ENCODE measurements around the gene FAF1.

FAF1 gene

GRCh38 chr1:50604580-50604979 is 355.5 kb downstream of the FAF1 start:
- Histone ChIP-seq H3K36me3 (no peaks in the 10 kb centered on the region), H3K27ac (peak overlapping the region; percentile 72; the same call in 1 of the 2 replicates), H3K27me3 (ENCODE audit: insufficient read depth, low read depth, severe bottlenecking) (no peaks in the 10 kb centered on the region)

GRCh38 chr1:50603274-50604271 is 356.5 kb downstream of the FAF1 start:
- H3K27ac ChIP-seq, result peak overlapping the region; percentile 72
- DNase-seq, result no peak
- H3K36me3 ChIP-seq, result no peaks in the 10 kb centered on the region
- no peaks in the 10 kb centered on the region for H3K27me3 ChIP-seq (ENCODE audit: insufficient read depth, low read depth, severe bottlenecking)
- no peak overlapping the region for H3K4me3 ChIP-seq (ENCODE audit: low read depth, low read length)
- H3K9me3 ChIP-seq (ENCODE audit: severe bottlenecking), result no peaks in the 10 kb centered on the region
- no peak for TF ChIP-seq CTCF (IDR thresholded peaks at IDR 0.05; ENCODE audit: low read depth, low read length)

More at GRCh38 chr1:50604580-50604979, 355.5 kb downstream of the FAF1 start:
- no peak for DNase-seq
- H3K9me3 ChIP-seq (ENCODE audit: severe bottlenecking), result no peaks in the 10 kb centered on the region
- TF ChIP-seq CTCF (IDR thresholded peaks at IDR 0.05; ENCODE audit: low read depth, low read length), result 0 out of 2 replicates have a peak, but pooled peaks have one; percentile 6
- no peak overlapping the region for H3K4me3 ChIP-seq (ENCODE audit: low read depth, low read length)

- H3K27ac ChIP-seq, result no peak overlapping the region
- H3K4me3 ChIP-seq (ENCODE audit: low read depth, low read length), result no peak overlapping the region
- H3K9me3 ChIP-seq (ENCODE audit: severe bottlenecking), result no peaks in the 10 kb centered on the region
- H3K27me3 ChIP-seq (ENCODE audit: insufficient read depth, low read depth, severe bottlenecking), result no peaks in the 10 kb centered on the region
- DNase-seq, result no peak
- TF ChIP-seq CTCF (IDR thresholded peaks at IDR 0.05; ENCODE audit: low read depth, low read length), result no peak
- peaks cover 10% of the 10 kb centered on the region for H3K36me3 ChIP-seq
Observed at GRCh38 chr1:50599546-50599945, 360.5 kb downstream of the FAF1 start.

GRCh38 chr1:50595874-50596273 is 364.2 kb downstream of the FAF1 start:
- Histone ChIP-seq H3K4me3 (ENCODE audit: low read depth, low read length) (no peak overlapping the region), H3K9me3 (ENCODE audit: severe bottlenecking) (no peaks in the 10 kb centered on the region), H3K27ac (no peak overlapping the region), H3K36me3 (peaks cover 18% of the 10 kb centered on the region), H3K27me3 (ENCODE audit: insufficient read depth, low read depth, severe bottlenecking) (no peaks in the 10 kb centered on the region)
- TF ChIP-seq CTCF (IDR thresholded peaks at IDR 0.05; ENCODE audit: low read depth, low read length), result no peak
- no peak for DNase-seq

GRCh38 chr1:50593515-50593914 is 366.6 kb downstream of the FAF1 start:
- Histone ChIP-seq H3K9me3 (ENCODE audit: severe bottlenecking) (no peaks in the 10 kb centered on the region), H3K27me3 (ENCODE audit: insufficient read depth, low read depth, severe bottlenecking) (no peaks in the 10 kb centered on the region), H3K36me3 (peaks cover 18% of the 10 kb centered on the region), H3K4me3 (ENCODE audit: low read depth, low read length) (no peak overlapping the region), H3K27ac (no peak overlapping the region)
- no peak for DNase-seq
- TF ChIP-seq CTCF (IDR thresholded peaks at IDR 0.05; ENCODE audit: low read depth, low read length), result no peak
